AG04450 (cell line): Measurements from ENCODE around the gene BLOC1S5. TPM values are rescaled to one million over a fixed set of nuclear protein-coding genes. Genes with fewer than 3 reads are reported as not detected.

Experiments used
- CTCF ChIA-PET: fragments of 300-600, 350-600 bp; formaldehyde crosslinking; extraction: SDS; loops from one replicate; lab custom pipeline; 2022; ENCODE audit warnings: antibody characterized with exemption, inconsistent platforms; lab: Charles Lee
- POLR2A ChIA-PET: fragments of 350-600 bp; formaldehyde crosslinking; extraction: SDS; loops from one replicate; lab custom pipeline; 2021; ENCODE audit warnings: antibody characterized with exemption, inconsistent platforms; lab: Yijun Ruan, JAX
- DNase-seq: peaks from one replicate; pipeline ENCODE4 v3.0.0-alpha.2; 2011; ENCODE audit warnings: low read depth, low spot score
- H3K27ac ChIP-seq: one replicate; pipeline ENCODE4 v1.5.1; 2012; ENCODE audit warnings: low read depth, low read length, control low read depth
- H3K27me3 ChIP-seq: one replicate; pipeline ENCODE4 v1.6.0; 2012; ENCODE audit warnings: low read length; ENCODE audit not compliant: control insufficient read depth, insufficient read depth
- H3K4me3 ChIP-seq: 2 replicates; pipeline ENCODE4 v1.5.1; 2011; ENCODE audit warnings: mild to moderate bottlenecking, low read depth, low read length, control low read depth
- H3K9me3 ChIP-seq: 2 replicates; pipeline ENCODE4 v1.5.1; 2012; ENCODE audit warnings: low read length; ENCODE audit not compliant: control insufficient read depth, insufficient read depth
- CTCF ChIP-seq: IDR thresholded peaks from 2 replicates; pipeline ENCODE4 v1.5.1; 2011; ENCODE audit warnings: low read depth, low read length, control low read depth, inconsistent platforms
- polyA plus RNA-seq: library from polyadenylated mRNA; depleted of rRNA; stranded (reverse); fragments of >200 nt; gene quantifications from 2 replicates; pipeline ENCODE4 v1.2.3, GENCODE V29; 2011; rRNA removed

The BLOC1S5 gene
- polyA plus RNA-seq, 1 experiment: 15.1 TPM

- no peak overlapping the region for H3K4me3 ChIP-seq
- CTCF ChIA-PET: interaction anchor here (1.2 to 1.3 kb wide), 2 partner anchors 19 to 252 kb away, joined by 3 to 4 read pairs; no protein-coding TSS in a partner anchor
- no peaks in the 10 kb centered on the region for H3K9me3 ChIP-seq
- no peak for TF ChIP-seq CTCF
- DNase-seq: no peak
- H3K27ac ChIP-seq: no peak overlapping the region
- H3K27me3 ChIP-seq: no peaks in the 10 kb centered on the region
- POLR2A ChIA-PET: no interaction called here
Measured at GRCh38 chr6:7973584-7973983, 90.6 kb downstream of the BLOC1S5 start.

GRCh38 chr6:7971499-7971898 is 92.7 kb downstream of the BLOC1S5 start:
- TF ChIP-seq CTCF: no peak

GRCh38 chr6:7970616-7971015 is 93.6 kb downstream of the BLOC1S5 start:
- no peak overlapping the region for H3K27ac ChIP-seq
- CTCF ChIA-PET: no interaction called here
- no peak for TF ChIP-seq CTCF
- POLR2A ChIA-PET: no interaction called here
- no peaks in the 10 kb centered on the region for H3K9me3 ChIP-seq
- no peak overlapping the region for H3K4me3 ChIP-seq
- no peak for DNase-seq
- peaks cover 4% of the 10 kb centered on the region for H3K27me3 ChIP-seq

More at GRCh38 chr6:7971499-7971898, 92.7 kb downstream of the BLOC1S5 start:
- no peak overlapping the region for H3K4me3 ChIP-seq
- ChIA-PET POLR2A (no interaction called here), CTCF (no interaction called here)
- H3K9me3 ChIP-seq: no peaks in the 10 kb centered on the region
- no peaks in the 10 kb centered on the region for H3K27me3 ChIP-seq
- no peak overlapping the region for H3K27ac ChIP-seq
- no peak for DNase-seq

Other genes with a start within 250 kb of the BLOC1S5 start
- gene TXNDC5, start 153.6 kb downstream of the BLOC1S5 start, polyA plus RNA-seq: 285 and 310 TPM in 2 replicates
- 51.1 and 65.1 TPM in 2 replicates for gene EEF1E1, start 38.2 kb upstream of the BLOC1S5 start, polyA plus RNA-seq